AG10803 (cell line): Measurements from ENCODE around the gene HMGB1.

Source experiments
- DNase-seq: peaks from one replicate; pipeline ENCODE4 v3.0.0; 2010; ENCODE audit warnings: low read depth
- H3K4me3 ChIP-seq: 2 replicates; pipeline ENCODE4 v1.5.1; 2011; ENCODE audit warnings: mild to moderate bottlenecking, low read length, control low read depth
- TF ChIP-seq, protein P1 (sequence below): conservative IDR thresholded peaks from 2 replicates; pipeline ENCODE4 v1.5.1; 2011; ENCODE audit warnings: mild to moderate bottlenecking, low read length, control low read depth, inconsistent platforms

HMGB1 gene

DNA sequence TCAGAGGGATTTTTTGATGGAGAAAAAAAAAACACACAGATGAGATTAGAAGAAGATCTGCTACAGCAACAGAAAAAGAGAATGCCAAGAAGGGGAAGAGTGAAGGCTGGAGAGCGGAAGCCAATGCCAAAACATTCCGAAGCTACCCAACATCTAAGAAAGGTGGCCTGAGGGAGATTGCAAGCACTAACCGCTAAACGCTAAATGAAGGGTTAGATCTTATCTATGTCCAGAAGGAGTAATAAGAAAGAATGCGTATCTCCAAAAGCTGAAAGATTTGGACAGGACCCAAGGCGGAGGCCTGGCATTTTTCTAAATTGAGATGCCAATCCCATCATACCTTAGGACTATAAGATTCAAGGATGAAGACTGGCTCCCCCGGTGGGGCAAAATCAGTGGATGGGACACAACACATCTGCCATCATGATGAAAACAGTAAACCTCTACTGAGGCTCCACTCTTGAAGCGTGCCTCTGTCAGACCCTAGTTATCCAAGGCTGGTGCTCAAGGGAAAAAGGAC lies 15.6 kb upstream of the HMGB1 start:
- no peak overlapping the region for H3K4me3 ChIP-seq
- TF ChIP-seq, protein P1, sequence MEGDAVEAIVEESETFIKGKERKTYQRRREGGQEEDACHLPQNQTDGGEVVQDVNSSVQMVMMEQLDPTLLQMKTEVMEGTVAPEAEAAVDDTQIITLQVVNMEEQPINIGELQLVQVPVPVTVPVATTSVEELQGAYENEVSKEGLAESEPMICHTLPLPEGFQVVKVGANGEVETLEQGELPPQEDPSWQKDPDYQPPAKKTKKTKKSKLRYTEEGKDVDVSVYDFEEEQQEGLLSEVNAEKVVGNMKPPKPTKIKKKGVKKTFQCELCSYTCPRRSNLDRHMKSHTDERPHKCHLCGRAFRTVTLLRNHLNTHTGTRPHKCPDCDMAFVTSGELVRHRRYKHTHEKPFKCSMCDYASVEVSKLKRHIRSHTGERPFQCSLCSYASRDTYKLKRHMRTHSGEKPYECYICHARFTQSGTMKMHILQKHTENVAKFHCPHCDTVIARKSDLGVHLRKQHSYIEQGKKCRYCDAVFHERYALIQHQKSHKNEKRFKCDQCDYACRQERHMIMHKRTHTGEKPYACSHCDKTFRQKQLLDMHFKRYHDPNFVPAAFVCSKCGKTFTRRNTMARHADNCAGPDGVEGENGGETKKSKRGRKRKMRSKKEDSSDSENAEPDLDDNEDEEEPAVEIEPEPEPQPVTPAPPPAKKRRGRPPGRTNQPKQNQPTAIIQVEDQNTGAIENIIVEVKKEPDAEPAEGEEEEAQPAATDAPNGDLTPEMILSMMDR: no peak
- DNase-seq: no peak

DNA sequence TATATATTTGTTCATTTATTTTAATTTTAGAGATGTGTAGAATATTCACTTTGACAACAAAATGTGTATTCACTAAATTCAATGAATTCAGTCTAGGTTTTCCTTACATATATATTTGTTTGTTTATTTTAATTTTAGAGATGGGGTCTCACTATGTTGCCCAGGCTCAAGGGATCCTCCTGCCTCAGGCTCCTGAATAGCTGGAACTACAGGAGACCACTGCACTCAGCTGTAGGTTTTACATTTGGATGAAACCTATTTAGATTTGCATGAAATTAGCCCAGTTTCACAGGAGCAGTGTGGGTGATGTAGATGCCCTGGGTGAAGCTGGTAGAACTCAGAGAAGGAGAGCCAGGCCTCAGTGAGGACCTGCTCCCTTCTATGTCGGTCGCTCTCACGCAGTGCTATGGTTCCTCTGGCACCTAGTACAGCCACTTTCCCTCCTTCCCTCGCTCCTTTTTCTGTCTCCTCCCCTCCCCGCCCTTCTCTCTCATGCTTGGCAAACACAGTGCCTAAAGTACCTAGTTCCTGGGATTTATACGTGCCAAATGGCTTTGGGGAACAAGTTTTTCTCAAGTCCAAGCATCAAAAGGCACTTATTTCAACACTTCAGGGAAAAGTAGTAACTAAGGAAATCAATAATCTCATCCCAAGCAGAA lies 14.7 kb upstream of the HMGB1 start:
- TF ChIP-seq, protein P1: no peak
- no peak overlapping the region for H3K4me3 ChIP-seq
- no peak for DNase-seq

DNA sequence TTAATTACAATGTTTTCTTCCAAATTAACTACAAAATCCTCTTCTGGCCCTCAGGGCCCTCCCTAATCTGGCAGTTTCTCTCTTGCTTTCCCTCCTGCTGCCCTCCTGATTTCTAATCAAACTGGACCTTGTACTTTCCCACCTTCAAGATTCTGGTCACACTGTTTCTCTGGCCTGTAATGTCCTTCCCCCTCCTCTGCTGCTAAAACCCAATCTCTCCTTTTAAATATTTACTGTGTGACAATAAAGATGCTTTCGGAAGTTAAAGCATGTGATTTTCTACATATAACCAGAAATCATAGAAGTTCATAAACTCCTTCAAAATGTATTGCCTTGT lies 14.1 kb upstream of the HMGB1 start:
- H3K4me3 ChIP-seq: no peak overlapping the region
- DNase-seq: no peak
- TF ChIP-seq, protein P1: no peak

DNA sequence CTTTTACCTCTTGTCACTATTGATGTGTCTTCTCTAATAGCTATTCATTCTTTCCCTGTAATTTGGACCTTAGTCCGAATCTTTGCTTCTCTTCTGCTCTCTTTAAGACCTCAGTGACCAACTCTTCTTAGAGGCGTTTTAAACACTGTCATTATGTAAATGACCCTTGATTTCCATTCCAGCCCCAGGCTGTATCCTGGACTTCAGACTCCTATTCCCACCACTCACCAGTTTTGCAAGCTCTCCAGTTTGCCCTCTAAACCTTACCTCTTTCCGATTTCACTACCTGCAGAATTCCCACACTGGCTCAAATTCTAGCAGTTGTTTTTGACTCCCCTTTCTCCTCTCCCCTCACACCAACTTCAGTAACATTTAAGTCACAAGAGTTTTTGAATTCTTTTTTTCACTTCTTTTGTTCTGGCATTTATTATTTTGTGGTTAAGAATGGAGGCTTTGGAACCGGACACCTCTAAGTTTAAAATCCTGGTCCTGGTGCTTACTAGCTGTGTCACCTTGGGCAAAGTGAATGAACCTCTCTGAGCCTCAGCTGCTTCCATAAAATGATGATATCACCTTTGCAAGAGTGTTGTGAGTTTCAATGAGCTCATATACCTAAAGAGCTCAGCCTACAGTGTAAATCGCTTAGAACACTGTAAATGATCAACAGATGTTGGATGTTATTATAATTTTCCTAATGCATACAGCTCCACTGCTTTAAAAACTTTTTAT lies 13.6 kb upstream of the HMGB1 start:
- no peak overlapping the region for H3K4me3 ChIP-seq
- TF ChIP-seq, protein P1: no peak
- no peak for DNase-seq

DNA sequence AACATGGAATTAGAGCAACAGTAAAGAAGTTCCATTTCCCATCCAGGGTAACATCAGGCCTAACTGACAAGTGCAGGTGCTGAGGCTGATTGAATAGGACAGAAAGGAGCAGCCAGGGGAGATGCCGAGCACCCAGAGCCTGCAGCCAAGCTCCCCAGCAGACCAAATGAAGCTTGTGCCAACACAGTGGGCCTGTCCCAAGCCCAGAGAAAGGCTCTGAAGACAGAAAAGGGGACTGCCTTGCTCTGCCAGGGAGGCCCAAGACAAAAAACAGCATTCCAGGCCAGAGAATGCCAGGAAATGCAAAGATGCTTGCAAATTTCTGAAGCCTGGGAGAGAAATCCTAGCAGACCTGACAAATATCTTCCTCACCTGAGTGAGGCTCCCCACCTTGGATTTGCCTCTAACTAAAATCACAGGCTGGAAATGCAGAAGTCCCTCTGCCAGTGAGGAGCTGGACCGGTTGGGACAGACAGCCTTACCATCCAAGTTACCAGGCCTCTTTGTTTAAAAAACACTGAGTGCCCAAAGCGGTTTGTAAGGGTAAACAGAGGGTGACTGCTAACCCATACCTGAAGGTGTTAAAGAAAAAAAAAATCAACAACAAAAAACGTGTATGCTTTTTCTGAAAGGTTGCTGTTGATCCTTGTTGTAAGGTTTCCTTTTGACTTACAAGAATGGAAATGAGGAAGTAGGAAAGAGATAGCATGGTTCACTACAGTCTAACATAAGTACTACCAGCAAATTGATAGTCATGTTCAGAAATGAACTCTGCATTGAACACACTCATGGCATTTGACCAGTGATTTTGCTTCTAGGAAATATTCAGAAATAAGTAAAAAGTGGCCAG lies 11.8 kb upstream of the HMGB1 start:
- H3K4me3 ChIP-seq: no peak overlapping the region
- DNase-seq: no peak
- TF ChIP-seq, protein P1: no peak

DNA sequence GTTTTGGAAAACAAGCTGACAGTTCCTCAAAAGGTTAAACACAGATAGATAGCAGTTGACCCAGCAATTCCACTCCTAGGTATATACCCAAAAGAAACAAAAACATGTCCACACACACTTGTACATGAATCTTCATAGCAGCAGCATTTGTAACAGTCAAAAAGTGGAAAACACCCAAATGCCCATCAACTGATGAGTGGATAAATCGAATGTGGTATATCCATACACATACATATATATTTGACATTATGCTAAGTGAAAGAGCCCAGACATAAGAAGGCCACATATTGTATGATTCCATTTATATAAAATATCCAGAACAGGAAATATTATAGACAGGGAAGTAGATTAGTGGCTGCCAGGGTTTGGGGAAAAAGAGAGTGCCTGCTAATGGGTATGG lies 7.9 kb upstream of the HMGB1 start:
- DNase-seq: no peak
- no peak overlapping the region for H3K4me3 ChIP-seq
- TF ChIP-seq, protein P1: no peak
